ENCODE data around the gene KMT2E.

The KMT2E gene

GRCh38 chr7:105017657-105018365 lies 3.8 kb downstream of the KMT2E start:
- DNase-seq (ENCODE audit: low spot score), result no peak
- in situ Hi-C loops (cut with MboI; ENCODE audit: low pct_unique_long_range_greater_than_20kb, low sequenced_read_pairs, unreplicated experiment), result no loop called here
- no peak for TF ChIP-seq CTCF (IDR thresholded peaks at IDR 0.05; ENCODE audit: extremely low read depth, insufficient read depth, missing control alignments)

GRCh38 chr7:105019269-105019668 lies 5.3 kb downstream of the KMT2E start:
- no peak for DNase-seq (ENCODE audit: low spot score)
- in situ Hi-C loops (cut with MboI; ENCODE audit: low pct_unique_long_range_greater_than_20kb, low sequenced_read_pairs, unreplicated experiment), result no loop called here
- TF ChIP-seq CTCF (IDR thresholded peaks at IDR 0.05; ENCODE audit: extremely low read depth, insufficient read depth, missing control alignments), result no peak

- DNase-seq (ENCODE audit: low spot score), result no peak
- no peak for TF ChIP-seq CTCF (IDR thresholded peaks at IDR 0.05; ENCODE audit: extremely low read depth, insufficient read depth, missing control alignments)
- in situ Hi-C loops (cut with MboI; ENCODE audit: low pct_unique_long_range_greater_than_20kb, low sequenced_read_pairs, unreplicated experiment), result no loop called here
These were observed 6.9 kb downstream of the KMT2E start for GRCh38 chr7:105020926-105021325.

GRCh38 chr7:105021352-105021751 lies 7.3 kb downstream of the KMT2E start:
- no peak for DNase-seq (ENCODE audit: low spot score)
- in situ Hi-C loops (cut with MboI; ENCODE audit: low pct_unique_long_range_greater_than_20kb, low sequenced_read_pairs, unreplicated experiment), result no loop called here
- TF ChIP-seq CTCF (IDR thresholded peaks at IDR 0.05; ENCODE audit: extremely low read depth, insufficient read depth, missing control alignments), result no peak

- in situ Hi-C loops (cut with MboI; ENCODE audit: low pct_unique_long_range_greater_than_20kb, low sequenced_read_pairs, unreplicated experiment), result no loop called here
- no peak for TF ChIP-seq CTCF (IDR thresholded peaks at IDR 0.05; ENCODE audit: extremely low read depth, insufficient read depth, missing control alignments)
- DNase-seq (ENCODE audit: low spot score), result no peak
These were observed 8.0 kb downstream of the KMT2E start for GRCh38 chr7:105021967-105022366.

- no peak for DNase-seq (ENCODE audit: low spot score)
- in situ Hi-C loops (cut with MboI; ENCODE audit: low pct_unique_long_range_greater_than_20kb, low sequenced_read_pairs, unreplicated experiment), result no loop called here
These were observed 8.5 kb downstream of the KMT2E start for GRCh38 chr7:105022458-105022857.

More at GRCh38 chr7:105022458-105022857, 8.5 kb downstream of the KMT2E start:
- TF ChIP-seq CTCF (IDR thresholded peaks at IDR 0.05; ENCODE audit: extremely low read depth, insufficient read depth, missing control alignments), result no peak
